ENCODE measurements around the gene ADGRV1.
A peak's percentile ranks its signal among the peaks of the same experiment; 100 is the strongest.

Gene ADGRV1

DNA sequence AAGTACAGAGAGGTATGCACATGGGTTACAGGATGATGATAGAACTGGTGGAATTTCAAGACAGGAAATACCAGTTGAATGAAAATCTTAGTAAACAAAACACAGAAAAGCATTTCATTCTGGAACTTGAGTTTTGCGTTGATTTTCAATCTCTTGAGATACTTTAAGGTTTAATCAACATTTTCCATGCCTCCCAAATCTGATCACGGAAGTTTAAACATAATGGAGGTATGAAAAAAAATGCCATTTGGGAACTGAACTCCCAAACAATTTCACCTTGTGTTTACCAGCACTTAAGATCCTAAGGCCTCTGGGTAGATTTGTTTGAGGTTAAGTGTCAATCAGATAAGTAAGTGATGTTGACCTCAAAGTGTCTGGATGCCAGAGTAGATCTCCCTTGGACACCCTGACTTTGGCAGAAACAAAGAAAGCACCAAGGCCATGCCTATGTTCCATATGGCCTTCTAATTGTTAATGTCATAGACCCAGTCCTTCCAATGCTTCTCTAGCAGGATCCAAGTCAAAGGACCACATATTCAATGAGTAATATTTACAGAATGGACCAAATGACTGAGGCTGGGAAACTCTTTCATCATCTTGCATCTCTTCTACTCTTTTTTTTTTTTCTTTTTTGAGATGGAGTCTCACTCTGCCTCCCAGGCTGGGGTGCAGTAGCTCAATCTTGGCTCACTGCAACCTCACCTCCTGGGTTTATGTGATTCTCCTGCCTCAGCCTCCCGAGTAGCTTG is 607.6 kb downstream of the ADGRV1 start:
- H3K27ac ChIP-seq (replicated peaks): no peak overlapping the region
- no peak overlapping the region for H3K4me3 ChIP-seq (replicated peaks; ENCODE audit: insufficient read depth, low read length)
- no peak for DNase-seq (ENCODE audit: low read depth in 1 of 2, low spot score in 1 of 2)
- TF ChIP-seq CTCF (IDR thresholded peaks at IDR 0.05; ENCODE audit: insufficient read depth, low read length) (no peak), GABPA (IDR thresholded peaks at IDR 0.05; ENCODE audit: low read depth) (no peak), SPI1 (IDR thresholded peaks at IDR 0.05; ENCODE audit: borderline replicate concordance, low read depth) (no peak), POLR2AphosphoS5 (IDR thresholded peaks at IDR 0.05; ENCODE audit: low read depth) (no peak), REST (IDR thresholded peaks at IDR 0.05; ENCODE audit: insufficient replicate concordance, low read depth) (no peak)
- no peaks in the 10 kb centered on the region for H3K27me3 ChIP-seq (ENCODE audit: insufficient read depth, poor library complexity, severe bottlenecking)

DNA sequence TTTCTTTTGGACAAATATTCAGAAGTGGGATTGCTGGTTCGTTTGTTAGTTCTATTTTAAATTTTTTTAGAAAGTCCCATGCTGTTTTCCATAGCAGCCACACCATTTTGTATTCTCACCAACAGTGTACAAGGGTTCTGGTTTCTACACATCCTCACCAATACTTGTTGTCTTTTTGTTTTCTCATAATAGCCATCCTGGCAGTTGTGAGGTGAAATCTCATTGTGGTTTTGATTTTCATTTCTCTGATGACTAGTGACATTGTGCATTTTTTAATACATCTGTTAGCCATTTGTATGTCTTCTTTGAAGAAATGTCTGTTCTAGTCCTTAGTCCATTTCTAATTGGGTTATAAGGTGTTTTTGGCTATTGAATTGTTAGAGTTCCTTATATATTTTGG is 610.3 kb downstream of the ADGRV1 start:
- H3K4me3 ChIP-seq (replicated peaks; ENCODE audit: insufficient read depth, low read length): no peak overlapping the region
- no peak for DNase-seq (ENCODE audit: low read depth in 1 of 2, low spot score in 1 of 2)
- no peaks in the 10 kb centered on the region for H3K27me3 ChIP-seq (ENCODE audit: insufficient read depth, poor library complexity, severe bottlenecking)
- no peak overlapping the region for H3K27ac ChIP-seq (replicated peaks)
- TF ChIP-seq POLR2AphosphoS5 (IDR thresholded peaks at IDR 0.05; ENCODE audit: low read depth) (no peak), CTCF (IDR thresholded peaks at IDR 0.05; ENCODE audit: insufficient read depth, low read length) (no peak), REST (IDR thresholded peaks at IDR 0.05; ENCODE audit: insufficient replicate concordance, low read depth) (no peak), GABPA (IDR thresholded peaks at IDR 0.05; ENCODE audit: low read depth) (no peak), SPI1 (IDR thresholded peaks at IDR 0.05; ENCODE audit: borderline replicate concordance, low read depth) (no peak)

DNA sequence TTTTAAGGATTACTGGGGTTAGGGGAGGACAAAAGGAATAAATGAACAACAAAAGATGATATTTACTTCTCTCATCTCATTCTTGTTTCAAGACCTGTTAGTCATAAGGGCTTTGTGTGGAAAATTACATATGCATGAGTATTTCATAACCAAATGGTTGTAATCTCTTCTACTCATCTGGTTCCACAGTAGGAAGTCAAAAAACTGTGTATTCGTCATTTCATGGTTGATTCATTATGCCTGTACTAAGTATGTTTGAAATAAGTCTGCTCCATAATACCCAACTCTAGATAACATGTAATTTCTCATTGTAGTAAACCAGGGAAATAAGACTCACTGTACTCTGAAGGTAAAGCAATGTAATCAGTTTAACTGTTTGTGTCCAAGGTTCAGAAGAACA is 611.7 kb downstream of the ADGRV1 start:
- TF ChIP-seq REST (IDR thresholded peaks at IDR 0.05; ENCODE audit: insufficient replicate concordance, low read depth) (no peak), CTCF (IDR thresholded peaks at IDR 0.05; ENCODE audit: insufficient read depth, low read length) (no peak), GABPA (IDR thresholded peaks at IDR 0.05; ENCODE audit: low read depth) (no peak), POLR2AphosphoS5 (IDR thresholded peaks at IDR 0.05; ENCODE audit: low read depth) (no peak), SPI1 (IDR thresholded peaks at IDR 0.05; ENCODE audit: borderline replicate concordance, low read depth) (no peak)
- peak overlapping the region; percentile 46 for H3K27ac ChIP-seq (replicated peaks)
- peak in 1 of 2 experiments; percentile 73 for DNase-seq (ENCODE audit: low read depth in 1 of 2, low spot score in 1 of 2)

More for the DNA sequence above, 611.7 kb downstream of the ADGRV1 start:
- Histone ChIP-seq H3K4me3 (replicated peaks; ENCODE audit: insufficient read depth, low read length) (no peak overlapping the region), H3K27me3 (ENCODE audit: insufficient read depth, poor library complexity, severe bottlenecking) (no peaks in the 10 kb centered on the region)

Measured in HL-60 (cell line).